Panc1 (cell line): ENCODE data around the gene COQ8B. TPM values are rescaled to one million over a fixed set of nuclear protein-coding genes. Genes with fewer than 3 reads are reported as not detected.

Experiments used
- ATAC-seq: fragments of 200-7000 bp; cut with Tn5 transposase; 2 replicates; pipeline ENCODE4 v1.9.1; 2020; ENCODE audit warnings: mild to moderate bottlenecking, moderate library complexity
- BruUV-seq: library from RNA; stranded (reverse); fragments of 400-500 nt; replicated peaks from 2 replicates; lab custom pipeline; 2021; lab: Mats Ljungman, UMichigan
- CTCF ChIA-PET: fragments of 300-600 bp; sonication (Branson Sonifier 250); formaldehyde crosslinking; loops from one replicate; lab custom pipeline; 2022; ENCODE audit warnings: antibody characterized with exemption; lab: Charles Lee
- POLR2A ChIA-PET: fragments of 300-600 bp; sonication (Branson Sonifier 250); formaldehyde crosslinking; loops from one replicate; lab custom pipeline; 2022; ENCODE audit warnings: antibody characterized with exemption; lab: Charles Lee
- DNase-seq: peaks from one replicate; pipeline ENCODE4 v3.0.0-alpha.2; 2010; ENCODE audit warnings: low read depth, low spot score
- H3K27ac ChIP-seq: 2 replicates; pipeline ENCODE4 v1.5.1; 2011; ENCODE audit warnings: mild to moderate bottlenecking, low read length, inconsistent platforms
- H3K27me3 ChIP-seq: fragments of 200-500 bp; sonication (Bioruptor generic); 2 replicates; pipeline ENCODE4 v1.6.0; 2014; ENCODE audit warnings: low read length, inconsistent platforms; ENCODE audit not compliant: control insufficient read depth, insufficient read depth
- H3K36me3 ChIP-seq: fragments of 200-500 bp; sonication (Bioruptor generic); 2 replicates; pipeline ENCODE4 v1.5.1; 2014; ENCODE audit warnings: inconsistent platforms, mild to moderate bottlenecking, low read length, moderate library complexity; ENCODE audit not compliant: control insufficient read depth, insufficient read depth
- H3K4me1 ChIP-seq: 2 replicates; pipeline ENCODE4 v1.5.1; 2011; ENCODE audit warnings: inconsistent platforms, mild to moderate bottlenecking, low read length, moderate library complexity; ENCODE audit not compliant: control insufficient read depth, insufficient read depth
- H3K4me3 ChIP-seq, 2 experiments: 2 replicates each; pipeline ENCODE4 v1.5.1; 2011 to 2012; ENCODE audit warnings: low read depth in 2 of 2, low read length in 2 of 2, mild to moderate bottlenecking in 2 of 2, inconsistent platforms in 1 of 2, moderate library complexity in 1 of 2
- H3K9me3 ChIP-seq: fragments of 200-500 bp; sonication (Bioruptor generic); 2 replicates; pipeline ENCODE4 v1.5.1; 2014; ENCODE audit warnings: low read depth, mild to moderate bottlenecking, inconsistent platforms, low read length, moderate library complexity; ENCODE audit not compliant: control insufficient read depth, insufficient read depth
- POLR2AphosphoS5 ChIP-seq: IDR thresholded peaks from 2 replicates; pipeline ENCODE4 v1.6.1; 2012; ENCODE audit warnings: mild to moderate bottlenecking, low read depth, low read length, moderate library complexity
- REST ChIP-seq, 2 experiments: IDR thresholded peaks; 2 replicates each; pipeline ENCODE4 v1.6.1; 2011 to 2012; ENCODE audit warnings: low read depth in 2 of 2, control low read depth in 1 of 2, low read length in 1 of 2, mild to moderate bottlenecking in 1 of 2, moderate library complexity in 1 of 2; ENCODE audit not compliant: insufficient read depth in 1 of 2
- SIN3A ChIP-seq: IDR thresholded peaks from 2 replicates; pipeline ENCODE4 v1.6.1; 2012; ENCODE audit warnings: low read depth, mild to moderate bottlenecking, low read length, moderate library complexity, borderline replicate concordance; ENCODE audit not compliant: insufficient read depth
- TCF7L2 ChIP-seq: IDR thresholded peaks from 2 replicates; pipeline ENCODE4 v1.6.1; 2011; ENCODE audit warnings: mild to moderate bottlenecking, low read depth, low read length, inconsistent platforms
- in situ Hi-C: cut with HindIII; loops from 2 replicates; pipeline ENCODE4 v1.10.0; 2016; ENCODE audit warnings: low sequenced_read_pairs, low pct_unique_long_range_greater_than_20kb
- intact Hi-C: fragments of 100-400 bp; cut with micrococcal nuclease; formaldehyde crosslinking; loops from one replicate; pipeline ENCODE4 v1.10.0; 2022; ENCODE audit not compliant: unreplicated experiment
- total RNA-seq: library from RNA; stranded (reverse); gene quantifications from one replicate; pipeline ENCODE4 v1.2.1, GENCODE V29; 2021; ENCODE audit not compliant: unreplicated experiment
- TF ChIP-seq, protein P1 (sequence below): fragments of 450-650 bp; IDR thresholded peaks from 2 replicates; pipeline ENCODE4 v1.5.1; 2017; ENCODE audit warnings: mild to moderate bottlenecking

The COQ8B gene
- total RNA-seq, 1 experiment from 2014 or later: 15.6 TPM

DNA sequence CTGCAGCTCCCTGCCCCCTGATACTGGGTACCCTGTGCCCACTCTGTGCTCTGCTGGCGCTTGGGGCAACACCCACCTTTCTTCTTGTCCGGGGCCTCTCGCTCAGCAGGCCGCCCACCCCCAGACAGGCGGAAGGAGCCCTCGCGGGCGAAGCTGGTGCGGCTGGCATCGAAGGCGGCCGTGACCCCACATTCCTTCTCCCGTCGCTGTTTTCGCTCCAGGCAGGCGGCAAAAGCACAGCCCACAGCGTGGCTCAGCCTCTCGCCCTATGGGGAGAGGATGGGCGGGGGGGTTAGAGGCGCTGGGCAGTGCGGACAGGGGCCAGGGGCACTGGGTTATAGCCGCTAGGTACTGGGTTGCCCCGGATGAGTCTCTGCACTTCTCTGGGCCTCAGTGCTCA, 39.5 kb downstream of the COQ8B start:
- no peak for DNase-seq
- H3K9me3 ChIP-seq: no peaks in the 10 kb centered on the region
- no TSS peak for BruUV-seq
- no peaks in the 10 kb centered on the region for H3K4me1 ChIP-seq
- intact Hi-C loops (no loop called here), in situ Hi-C loops (no loop called here)
- H3K4me3 ChIP-seq: no peak overlapping the region
- H3K36me3 ChIP-seq: peaks cover 2% of the 10 kb centered on the region; the same call in 1 of the 2 replicates
- TF ChIP-seq POLR2AphosphoS5 (no peak), TCF7L2 (no peak), REST (IDR thresholded peaks at IDR 0.05; ENCODE audit: insufficient read depth in 1 of 2, low read depth in 2 of 2, low read length in 1 of 2) (no peak), SIN3A (no peak)
- TF ChIP-seq, protein P1, sequence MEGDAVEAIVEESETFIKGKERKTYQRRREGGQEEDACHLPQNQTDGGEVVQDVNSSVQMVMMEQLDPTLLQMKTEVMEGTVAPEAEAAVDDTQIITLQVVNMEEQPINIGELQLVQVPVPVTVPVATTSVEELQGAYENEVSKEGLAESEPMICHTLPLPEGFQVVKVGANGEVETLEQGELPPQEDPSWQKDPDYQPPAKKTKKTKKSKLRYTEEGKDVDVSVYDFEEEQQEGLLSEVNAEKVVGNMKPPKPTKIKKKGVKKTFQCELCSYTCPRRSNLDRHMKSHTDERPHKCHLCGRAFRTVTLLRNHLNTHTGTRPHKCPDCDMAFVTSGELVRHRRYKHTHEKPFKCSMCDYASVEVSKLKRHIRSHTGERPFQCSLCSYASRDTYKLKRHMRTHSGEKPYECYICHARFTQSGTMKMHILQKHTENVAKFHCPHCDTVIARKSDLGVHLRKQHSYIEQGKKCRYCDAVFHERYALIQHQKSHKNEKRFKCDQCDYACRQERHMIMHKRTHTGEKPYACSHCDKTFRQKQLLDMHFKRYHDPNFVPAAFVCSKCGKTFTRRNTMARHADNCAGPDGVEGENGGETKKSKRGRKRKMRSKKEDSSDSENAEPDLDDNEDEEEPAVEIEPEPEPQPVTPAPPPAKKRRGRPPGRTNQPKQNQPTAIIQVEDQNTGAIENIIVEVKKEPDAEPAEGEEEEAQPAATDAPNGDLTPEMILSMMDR: no peak
- ChIA-PET CTCF (no interaction called here), POLR2A (no interaction called here)
- no peaks in the 10 kb centered on the region for H3K27me3 ChIP-seq
- ATAC-seq: no peak
- no peak overlapping the region for H3K27ac ChIP-seq

- DNase-seq (no peak), ATAC-seq (no peak)
- H3K27ac ChIP-seq: no peak overlapping the region
- POLR2A ChIA-PET: no interaction called here
- H3K4me3 ChIP-seq: no peak overlapping the region
- in situ Hi-C loops (no loop called here), intact Hi-C loops (no loop called here)
- TF ChIP-seq SIN3A (no peak), TCF7L2 (no peak), REST (IDR thresholded peaks at IDR 0.05; ENCODE audit: insufficient read depth in 1 of 2, low read depth in 2 of 2, low read length in 1 of 2) (no peak), POLR2AphosphoS5 (no peak)
- TF ChIP-seq, protein P1: no peak
- peaks cover 2% of the 10 kb centered on the region; the same call in 1 of the 2 replicates for H3K36me3 ChIP-seq
- CTCF ChIA-PET: no interaction called here
- BruUV-seq: no TSS peak
- H3K9me3 ChIP-seq: no peaks in the 10 kb centered on the region
- no peaks in the 10 kb centered on the region for H3K4me1 ChIP-seq
- H3K27me3 ChIP-seq: no peaks in the 10 kb centered on the region
Measured at GRCh38 chr19:40674291-40674690, 42.4 kb downstream of the COQ8B start.
